H1 (cell line): ENCODE data around the gene ITSN1. TPM values are rescaled to one million over a fixed set of nuclear protein-coding genes. Genes with fewer than 3 reads are reported as not detected.

Experiments
- CTCF ChIA-PET: fragments of 300-600 bp; sonication (Branson Sonifier 250); formaldehyde crosslinking; loops from one replicate; lab custom pipeline; 2021; ENCODE audit not compliant: partially characterized antibody; lab: Charles Lee
- POLR2A ChIA-PET: fragments of 300-600 bp; sonication (Branson Sonifier 250); formaldehyde crosslinking; loops from one replicate; lab custom pipeline; 2021; ENCODE audit warnings: inconsistent platforms; ENCODE audit not compliant: partially characterized antibody; lab: Charles Lee
- DNase-seq, 2 experiments: peaks; one replicate each; pipeline versions ENCODE4 v3.0.0 to v3.0.0-alpha.2; 2010 to 2022; ENCODE audit warnings: low spot score in 2 of 2, low read depth in 1 of 2, mixed read lengths in 1 of 2
- FAIRE-seq: peaks from 2 replicates; lab custom pipeline; 2011; peaks lifted over from hg19 to GRCh38; lab: Jason Lieb, UNC
- H2AFZ ChIP-seq: 2 replicates; pipeline ENCODE4 v1.8.1; 2012; ENCODE audit warnings: low read length, inconsistent platforms
- H2AK5ac ChIP-seq: 2 replicates; pipeline ENCODE4 v1.6.1; 2013; ENCODE audit warnings: low read depth, low read length
- H2BK120ac ChIP-seq: replicated peaks from 2 replicates; pipeline ENCODE3; 2013; ENCODE audit warnings: low read depth, low read length, inconsistent platforms
- H2BK12ac ChIP-seq: 2 replicates; pipeline ENCODE4 v1.6.1; 2013; ENCODE audit warnings: low read depth, low read length
- H2BK15ac ChIP-seq: 2 replicates; pipeline ENCODE4 v1.6.1; 2013; ENCODE audit warnings: low read length
- H2BK20ac ChIP-seq: 2 replicates; pipeline ENCODE4 v1.6.1; 2013; ENCODE audit warnings: low read length
- H2BK5ac ChIP-seq: 2 replicates; pipeline ENCODE4 v1.6.1; 2013; ENCODE audit warnings: low read depth, low read length
- H3K14ac ChIP-seq: 2 replicates; pipeline ENCODE4 v1.6.1; 2013; ENCODE audit warnings: inconsistent platforms; ENCODE audit not compliant: insufficient read length
- H3K18ac ChIP-seq: 2 replicates; pipeline ENCODE4 v1.6.1; 2013; ENCODE audit warnings: low read length; ENCODE audit errors: extremely low read depth
- H3K23ac ChIP-seq: 2 replicates; pipeline ENCODE4 v1.6.1; 2013; ENCODE audit warnings: inconsistent platforms; ENCODE audit not compliant: insufficient read length
- H3K23me2 ChIP-seq: 2 replicates; pipeline ENCODE4 v1.6.1; 2013; ENCODE audit warnings: low read depth, low read length
- H3K27ac ChIP-seq: 2 replicates; pipeline ENCODE4 v1.6.1; 2011; ENCODE audit warnings: low read depth, low read length, inconsistent platforms
- H3K27me3 ChIP-seq, 4 experiments: replicated peaks in 1 of 4; 1 replicate in 1 of 4; 2 replicates in 3 of 4; pipeline versions ENCODE4 v1.6.1 to v1.8.1; 2011 to 2013; ENCODE audit warnings: low read length in 3 of 4, mild to moderate bottlenecking in 3 of 4, inconsistent platforms in 2 of 4, mixed read lengths in 2 of 4, moderate library complexity in 1 of 4; ENCODE audit not compliant: control insufficient read depth in 3 of 4, insufficient read depth in 3 of 4; ENCODE audit errors: extremely low read depth in 1 of 4
- H3K36me3 ChIP-seq, 4 experiments: 2 replicates each; pipeline versions ENCODE4 v1.6.1 to v1.8.1; 2011 to 2013; ENCODE audit warnings: mild to moderate bottlenecking in 4 of 4, low read length in 3 of 4, moderate library complexity in 2 of 4, control low read depth in 1 of 4, inconsistent platforms in 1 of 4; ENCODE audit not compliant: insufficient read depth in 4 of 4, control insufficient read depth in 2 of 4
- H3K4ac ChIP-seq: replicated peaks from 2 replicates; pipeline ENCODE3; 2013; ENCODE audit warnings: low read length, low read depth, mixed read lengths, inconsistent platforms; ENCODE audit not compliant: insufficient read length
- H3K4me1 ChIP-seq, 4 experiments: replicated peaks in 1 of 4; 1 replicate in 1 of 4; 2 replicates in 3 of 4; pipeline versions ENCODE4 v1.6.1 to v1.8.1; 2011 to 2013; ENCODE audit warnings: low read length in 3 of 4, inconsistent platforms in 2 of 4, mixed read lengths in 1 of 4; ENCODE audit not compliant: insufficient read depth in 4 of 4, control insufficient read depth in 3 of 4
- H3K4me2 ChIP-seq, 2 experiments: 2 replicates each; pipeline versions ENCODE4 v1.6.1 to v1.8.1; 2011 to 2013; ENCODE audit warnings: low read depth in 2 of 2, low read length in 2 of 2, control low read depth in 1 of 2, inconsistent platforms in 1 of 2, mild to moderate bottlenecking in 1 of 2; ENCODE audit not compliant: insufficient read depth in 1 of 2
- H3K4me3 ChIP-seq, 4 experiments: fragments of 200-600, 300-600 bp in 1 of 4; sonication (generic), shearing (Covaris generic), sonication (Bioruptor Twin) in 1 of 4; 2 replicates each; pipeline versions ENCODE4 v1.5.1 to v1.8.1; 2011 to 2016; ENCODE audit warnings: low read length in 4 of 4, low read depth in 3 of 4, control low read depth in 2 of 4, inconsistent platforms in 2 of 4, mild to moderate bottlenecking in 2 of 4, mixed read lengths in 1 of 4, moderate library complexity in 1 of 4; ENCODE audit not compliant: insufficient read depth in 2 of 4; ENCODE audit errors: extremely low read depth in 1 of 4
- H3K56ac ChIP-seq: replicated peaks from 2 replicates; pipeline ENCODE3; 2013; ENCODE audit warnings: low read depth, mild to moderate bottlenecking, mixed read lengths, low read length, inconsistent platforms; ENCODE audit not compliant: insufficient read length
- H3K79me1 ChIP-seq: 2 replicates; pipeline ENCODE4 v1.6.1; 2013; ENCODE audit warnings: low read depth, low read length, control low read depth
- H3K79me2 ChIP-seq, 2 experiments: 2 replicates each; pipeline versions ENCODE4 v1.6.1 to v1.8.1; 2012 to 2013; ENCODE audit warnings: low read length in 2 of 2, mild to moderate bottlenecking in 2 of 2, inconsistent platforms in 1 of 2; ENCODE audit not compliant: insufficient read depth in 2 of 2, control insufficient read depth in 1 of 2
- H3K9ac ChIP-seq, 4 experiments: replicated peaks in 1 of 4; 1 replicate in 1 of 4; 2 replicates in 3 of 4; pipeline versions ENCODE4 v1.6.1 to v1.8.1; 2011 to 2013; ENCODE audit warnings: low read depth in 3 of 4, low read length in 3 of 4, control low read depth in 2 of 4, mild to moderate bottlenecking in 2 of 4, moderate library complexity in 2 of 4, inconsistent platforms in 1 of 4; ENCODE audit errors: extremely low read depth in 1 of 4
- H3K9me3 ChIP-seq, 2 experiments: 2 replicates each; pipeline versions ENCODE4 v1.6.1 to v1.8.1; 2012 to 2013; ENCODE audit warnings: mild to moderate bottlenecking in 2 of 2, moderate library complexity in 2 of 2, control low read depth in 1 of 2, inconsistent platforms in 1 of 2, low read depth in 1 of 2, low read length in 1 of 2, mixed read lengths in 1 of 2; ENCODE audit not compliant: insufficient read depth in 2 of 2
- H4K20me1 ChIP-seq, 2 experiments: replicated peaks in 1 of 2; 2 replicates each; pipeline versions ENCODE3 to v1.8.1; 2011 to 2013; ENCODE audit warnings: inconsistent platforms in 2 of 2, low read length in 2 of 2, mild to moderate bottlenecking in 1 of 2; ENCODE audit not compliant: insufficient read depth in 2 of 2, control insufficient read depth in 1 of 2
- H4K5ac ChIP-seq: 2 replicates; pipeline ENCODE4 v1.6.1; 2013; ENCODE audit warnings: low read length, low read depth, mixed read lengths, inconsistent platforms; ENCODE audit not compliant: insufficient read length
- H4K8ac ChIP-seq: 2 replicates; pipeline ENCODE4 v1.8.0; 2013; ENCODE audit warnings: mild to moderate bottlenecking, moderate library complexity, low read length, inconsistent platforms; ENCODE audit not compliant: insufficient read depth; ENCODE audit errors: extremely low read depth
- H4K91ac ChIP-seq: replicated peaks from 2 replicates; pipeline ENCODE3; 2013; ENCODE audit warnings: low read length, mixed read lengths, inconsistent platforms; ENCODE audit not compliant: insufficient read length
- RBBP5 ChIP-seq: IDR thresholded peaks from 2 replicates; pipeline ENCODE4 v1.7.1; 2012; ENCODE audit warnings: low read depth, mild to moderate bottlenecking, inconsistent platforms, low read length, moderate library complexity, borderline replicate concordance
- YY1 ChIP-seq: IDR thresholded peaks from 2 replicates; pipeline ENCODE4 v1.6.1; 2011; ENCODE audit warnings: low read depth, mild to moderate bottlenecking, low read length
- WGBS, 2 experiments: shearing (Covaris generic) in 1 of 2; methylation state at CpG; one replicate each; pipeline versions ENCODE4 v1.1.6 to v1.1.7; 2013 to 2015; ENCODE audit warnings: low lambda C conversion rate in 2 of 2, mixed read lengths in 2 of 2, inconsistent platforms in 1 of 2, low coverage in 1 of 2, missing lambda C conversion rate in 1 of 2; ENCODE audit not compliant: insufficient replicate concordance in 2 of 2, insufficient coverage in 1 of 2, insufficient read length in 1 of 2; ENCODE audit errors: extremely low coverage in 1 of 2, missing lambda C conversion rate in 1 of 2; 5-methylcytosine and 5-hydroxymethylcytosine counted together
- polyA plus RNA-seq, 7 experiments: library from polyadenylated mRNA; depleted of rRNA in 3 of 7; stranded (reverse) in 5 of 7; unstranded in 2 of 7; fragments of >200 nt in 5 of 7; fragments of 200-250 nt in 2 of 7; gene quantifications; 1 replicate in 5 of 7; 2 replicates in 1 of 7; 4 replicates in 1 of 7; pipeline versions ENCODE4 v1.2.1 to v1.2.3, GENCODE V29; 2011 to 2013; ENCODE audit warnings: missing spikeins in 2 of 7, mixed read lengths in 2 of 7
- total RNA-seq: library from RNA; stranded (reverse); fragmentation: NEBNext Ultra II Directional; extraction: Animal tissue kit (Norgen Biotek cat#: 25700); gene quantifications from 2 replicates; pipeline ENCODE4 v1.2.1, GENCODE V29; 2021
- TF ChIP-seq, protein P1 (sequence below): IDR thresholded peaks from 2 replicates; pipeline ENCODE4 v1.6.1; 2011; ENCODE audit warnings: low read length, improper control_type of control experiment

Gene ITSN1
- total and polyA plus RNA-seq, 2 of the 8 experiments (the other 6 are each of a cell fraction or from before 2014, with no cell fraction given): 60.8 to 78.1 TPM

DNA sequence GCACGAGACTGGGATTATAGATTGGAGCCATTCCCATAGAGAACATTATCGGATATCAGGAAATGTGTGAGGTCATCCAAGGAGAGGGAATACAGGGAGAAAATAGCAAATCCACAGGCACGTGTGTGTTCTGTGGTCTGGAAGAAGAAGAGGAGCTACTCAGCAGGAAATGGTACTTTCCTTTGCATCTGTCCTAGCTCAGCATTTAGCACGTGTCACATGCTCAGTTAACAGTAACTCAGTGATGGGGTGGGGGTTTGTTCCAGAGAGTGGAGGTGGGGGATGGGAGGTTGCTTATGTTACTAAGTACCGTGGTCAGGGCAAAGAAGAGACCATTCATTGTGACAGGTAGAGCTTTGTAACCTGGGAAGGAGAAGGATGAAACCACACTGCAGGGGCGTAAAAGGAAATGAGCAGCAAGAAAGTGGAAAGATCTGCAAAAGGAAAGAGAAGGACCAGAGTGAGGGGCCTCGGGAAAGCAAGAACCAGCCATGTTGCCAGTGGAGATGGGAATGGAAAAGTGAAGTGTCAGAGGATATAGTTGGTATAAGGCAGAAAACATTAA is 172.9 kb downstream of the ITSN1 start:
- Histone ChIP-seq H3K36me3 (peaks cover 4 to 49% (median 23%) of the 10 kb centered on the region in 4 experiments), H3K23me2 (no peaks in the 10 kb centered on the region; the same call in 1 of the 2 replicates), H3K9ac (no peak overlapping the region; a peak in 1 of 7 replicates), H2BK20ac (no peak overlapping the region), H3K4me2 (no peak overlapping the region), H2BK12ac (no peak overlapping the region), H4K8ac (no peak overlapping the region), H2AFZ (no peak overlapping the region), H2BK5ac (0 out of 2 replicates have a peak overlapping the region, but pooled peaks have one; percentile 5), H4K5ac (no peak overlapping the region), H3K79me1 (no peaks in the 10 kb centered on the region)
- ChIA-PET CTCF (interaction anchor here (0.6 kb wide), 1 partner anchor 59 kb away, joined by 3 read pairs; no protein-coding TSS in a partner anchor), POLR2A (interaction anchor here (0.5 to 0.7 kb wide), 2 partner anchors 20 to 170 kb away, joined by 3 read pairs; no protein-coding TSS in a partner anchor)
- WGBS, 2 experiments: 83% methylated on average over 7 of the region's 7 CpGs; no CpG with 5 or more reads in 1 of the 2 experiments
- no peak for FAIRE-seq
- no peak for DNase-seq
- TF ChIP-seq, protein P1, sequence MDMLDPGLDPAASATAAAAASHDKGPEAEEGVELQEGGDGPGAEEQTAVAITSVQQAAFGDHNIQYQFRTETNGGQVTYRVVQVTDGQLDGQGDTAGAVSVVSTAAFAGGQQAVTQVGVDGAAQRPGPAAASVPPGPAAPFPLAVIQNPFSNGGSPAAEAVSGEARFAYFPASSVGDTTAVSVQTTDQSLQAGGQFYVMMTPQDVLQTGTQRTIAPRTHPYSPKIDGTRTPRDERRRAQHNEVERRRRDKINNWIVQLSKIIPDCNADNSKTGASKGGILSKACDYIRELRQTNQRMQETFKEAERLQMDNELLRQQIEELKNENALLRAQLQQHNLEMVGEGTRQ: no peak
- TF ChIP-seq RBBP5: no peak
- TF ChIP-seq YY1: no peak
- TF ChIP-seq, all 59 proteins: peak for 0
- no peak overlapping the region for H3K18ac ChIP-seq
- H3K4ac ChIP-seq: no peak overlapping the region
- H2AK5ac ChIP-seq: no peak overlapping the region
- H2BK120ac ChIP-seq: no peak overlapping the region
- no peaks in the 10 kb centered on the region for H3K27me3 ChIP-seq
- H3K56ac ChIP-seq: no peak overlapping the region
- H3K4me1 ChIP-seq: no peaks in the 10 kb centered on the region; a peak in 2 of 7 replicates
- no peak overlapping the region for H3K14ac ChIP-seq
- H4K20me1 ChIP-seq: no peaks in the 10 kb centered on the region
- no peaks in the 10 kb centered on the region for H3K79me2 ChIP-seq
- H4K91ac ChIP-seq: no peak overlapping the region
- H2BK15ac ChIP-seq: no peak overlapping the region
- no peak overlapping the region for H3K4me3 ChIP-seq
- H3K27ac ChIP-seq: no peak overlapping the region; the same call in 1 of the 2 replicates
- no peak overlapping the region for H3K23ac ChIP-seq
- H3K9me3 ChIP-seq: no peaks in the 10 kb centered on the region
